MM.1S (cell line): Measurements from ENCODE around the gene CD84.

Experiments
- CTCF ChIP-seq: fragments of 300-600 bp; sonication (generic); IDR thresholded peaks from 2 replicates; pipeline ENCODE4 v1.5.1; 2016; ENCODE audit warnings: antibody characterized with exemption, low read length, mixed read lengths
- EZH2 ChIP-seq: fragments of 300-600 bp; sonication (generic); optimal IDR thresholded peaks from 2 replicates; pipeline ENCODE3; 2017; ENCODE audit warnings: low read depth, mild to moderate bottlenecking, antibody characterized with exemption, low read length, mixed read lengths
- EZH2phosphoT487 ChIP-seq: fragments of 300-600 bp; sonication (generic); IDR thresholded peaks from 2 replicates; pipeline ENCODE4 v1.6.1; 2018; ENCODE audit warnings: antibody characterized with exemption, low read length

DNA sequence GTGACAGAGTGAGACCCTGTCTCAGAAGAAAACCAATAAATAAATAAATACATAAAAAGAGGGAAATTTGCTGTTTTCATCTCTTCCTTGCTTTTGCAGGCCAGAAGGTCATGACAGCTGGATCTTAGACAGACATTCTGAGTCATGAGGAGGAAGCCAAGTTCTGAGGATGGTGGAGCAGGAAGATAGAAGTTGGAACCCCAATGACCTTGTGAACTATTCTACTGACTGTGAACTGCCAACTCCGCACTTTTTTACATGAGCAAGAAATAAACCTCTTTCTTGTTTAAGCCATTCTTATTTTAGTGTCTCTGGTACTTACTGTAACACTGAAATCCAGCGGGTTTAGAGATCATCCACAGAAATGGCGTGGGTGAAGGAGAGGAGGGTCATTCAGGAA lies 8.5 kb downstream of the CD84 start:
- TF ChIP-seq CTCF (no peak), EZH2 (no peak), EZH2phosphoT487 (no peak)
